ENCODE measurements around the gene RFTN1. TPM values are rescaled to one million over a fixed set of nuclear protein-coding genes. Genes with fewer than 3 reads are reported as not detected.

Gene RFTN1
- total RNA-seq, 2 donors from 2014 or later, result 128 to 132 TPM

DNA sequence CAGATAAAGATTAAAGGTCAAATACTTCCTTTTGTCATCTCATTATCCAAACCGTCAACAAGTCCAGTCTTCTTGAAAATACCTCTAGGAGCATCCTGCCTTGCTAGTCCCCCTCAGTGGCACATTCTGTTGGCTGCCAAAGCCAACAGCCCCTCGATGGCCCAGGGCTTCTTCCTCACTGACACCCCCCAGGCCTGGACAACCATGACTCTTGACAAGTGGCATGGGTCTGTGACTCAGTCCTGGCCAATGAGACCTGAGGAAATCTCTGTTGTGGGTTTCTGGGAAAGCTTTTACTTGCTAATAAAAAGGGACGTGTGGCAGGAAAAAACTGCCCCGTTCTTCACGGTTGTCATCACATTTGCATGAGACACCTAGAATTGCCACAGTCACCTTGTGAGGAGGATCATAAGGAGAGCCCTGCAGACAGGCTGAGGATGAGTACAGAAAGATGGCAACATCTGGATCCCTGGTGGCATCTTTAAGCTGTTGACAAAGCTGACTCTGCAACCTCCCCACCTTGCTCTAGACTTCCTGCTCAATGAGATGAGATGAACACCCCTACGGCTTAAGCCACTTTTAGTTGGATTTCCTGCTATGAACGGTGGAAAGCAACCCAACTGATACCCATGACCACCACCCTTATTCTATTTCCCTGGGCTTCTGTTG, 167.0 kb downstream of the RFTN1 start:
- peaks cover 2 to 5% of the 10 kb centered on the region in 2 donors for H3K9me3 Mint-ChIP-seq
- H3K4me1 Mint-ChIP-seq (ENCODE audit: low read depth), result peaks cover 57% of the 10 kb centered on the region
- H3K4me3 Mint-ChIP-seq, result no peak overlapping the region
- DNase-seq (no peak), ATAC-seq (replicated peaks in 1 of 2) (no peak)
- H3K27me3 Mint-ChIP-seq (ENCODE audit: low read depth), result no peaks in the 10 kb centered on the region
- peaks cover 16 to 56% of the 10 kb centered on the region in 2 donors for H3K36me3 Mint-ChIP-seq (ENCODE audit: insufficient read depth in 2 of 2)
- H3K27ac Mint-ChIP-seq, result peak overlapping the region; percentile 54

DNA sequence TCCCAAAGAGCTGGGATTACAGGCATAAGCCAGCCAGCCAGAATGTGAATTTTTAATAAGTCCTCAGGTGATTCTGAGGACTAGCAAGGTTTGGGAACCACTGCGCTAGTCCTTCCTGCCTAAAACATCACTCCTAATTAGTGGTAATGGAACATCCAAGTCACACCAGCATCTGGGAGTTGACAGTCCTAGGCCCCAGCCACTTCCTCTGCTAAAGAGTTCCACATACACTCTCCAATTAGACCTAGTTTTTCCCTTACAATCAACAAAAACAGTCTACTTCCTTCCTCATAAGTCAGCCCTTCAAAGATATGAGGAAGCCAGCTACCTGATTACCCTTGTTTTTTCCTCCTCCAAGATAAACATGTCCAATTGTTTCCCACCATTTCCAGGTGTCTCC, 170.4 kb downstream of the RFTN1 start:
- H3K4me3 Mint-ChIP-seq, result no peak overlapping the region
- no peak for DNase-seq
- H3K4me1 Mint-ChIP-seq (ENCODE audit: low read depth), result peaks cover 57% of the 10 kb centered on the region
- H3K27ac Mint-ChIP-seq, result peak overlapping the region; percentile 71
- no peaks in the 10 kb centered on the region for H3K27me3 Mint-ChIP-seq (ENCODE audit: low read depth)
- no peak for ATAC-seq (replicated peaks in 1 of 2)
- H3K36me3 Mint-ChIP-seq (ENCODE audit: insufficient read depth in 2 of 2), result peaks cover 12 to 46% of the 10 kb centered on the region in 2 donors
- H3K9me3 Mint-ChIP-seq, result peaks cover 2 to 5% of the 10 kb centered on the region in 2 donors

DNA sequence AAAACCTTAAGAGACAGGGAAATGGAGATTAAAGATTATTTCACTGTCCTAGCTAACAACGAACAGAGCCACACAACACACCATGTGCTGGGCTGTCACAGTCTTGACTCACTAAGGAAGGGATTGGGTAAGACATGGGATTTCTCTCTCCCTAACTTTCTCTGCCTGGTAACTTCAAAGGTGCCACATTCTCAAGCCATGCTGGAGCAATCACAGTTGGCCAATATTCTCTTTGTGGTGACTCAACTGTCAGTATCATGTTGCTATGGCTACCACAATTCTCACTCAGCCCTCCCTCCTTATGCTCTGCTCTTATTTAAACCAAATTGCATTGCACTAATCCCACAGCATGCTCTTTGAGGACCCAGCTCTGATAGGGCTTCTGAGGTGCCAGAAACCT, 174.5 kb downstream of the RFTN1 start:
- Mint-ChIP-seq H3K27me3 (ENCODE audit: low read depth) (no peaks in the 10 kb centered on the region), H3K4me1 (ENCODE audit: low read depth) (peaks cover 59% of the 10 kb centered on the region), H3K4me3 (peak overlapping the region; percentile 18 to 55), H3K27ac (peak overlapping the region; percentile 41), H3K36me3 (ENCODE audit: insufficient read depth in 2 of 2) (peaks cover 10 to 35% of the 10 kb centered on the region in 2 donors), H3K9me3 (peaks cover 3 to 5% of the 10 kb centered on the region in 2 donors)
- DNase-seq, result no peak
- ATAC-seq (replicated peaks in 1 of 2), result peak; percentile 73 to 78

GRCh38 chr3:16337856-16338540, 175.5 kb downstream of the RFTN1 start:
- peak overlapping the region; percentile 21 for H3K27ac Mint-ChIP-seq
- H3K9me3 Mint-ChIP-seq, result peaks cover 0 to 1% of the 10 kb centered on the region in 2 donors
- peak; percentile 41 to 52 for DNase-seq
- H3K27me3 Mint-ChIP-seq (ENCODE audit: low read depth), result no peaks in the 10 kb centered on the region
- ATAC-seq (replicated peaks in 1 of 2), result peak; percentile 77 to 89
- H3K4me1 Mint-ChIP-seq (ENCODE audit: low read depth), result peaks cover 57% of the 10 kb centered on the region
- H3K36me3 Mint-ChIP-seq (ENCODE audit: insufficient read depth in 2 of 2), result peaks cover 8 to 38% of the 10 kb centered on the region in 2 donors
- peak overlapping the region; percentile 7 to 55 for H3K4me3 Mint-ChIP-seq

DNA sequence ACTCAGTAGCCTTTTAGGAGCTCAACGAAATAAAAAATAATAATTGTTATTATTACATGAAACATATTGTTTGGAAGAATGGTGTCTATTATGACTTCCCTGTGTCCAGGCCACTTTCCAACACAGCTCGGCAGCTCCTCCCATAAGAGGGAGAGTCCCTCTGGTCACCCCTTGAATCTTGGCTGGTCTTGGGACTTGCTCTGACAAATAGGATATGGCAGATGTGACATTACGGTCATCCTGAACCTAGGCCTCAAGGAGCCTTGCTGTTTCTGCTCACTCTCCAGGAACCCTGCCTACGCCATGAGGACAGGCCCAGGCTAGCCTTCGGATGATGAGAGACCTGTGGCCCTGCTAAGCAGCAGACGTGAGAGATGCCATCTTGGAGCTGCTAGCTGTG, 176.7 kb downstream of the RFTN1 start:
- no peaks in the 10 kb centered on the region for H3K27me3 Mint-ChIP-seq (ENCODE audit: low read depth)
- H3K9me3 Mint-ChIP-seq, result peaks cover 3 to 7% of the 10 kb centered on the region in 2 donors
- DNase-seq (no peak), ATAC-seq (replicated peaks in 1 of 2) (no peak)
- no peak overlapping the region for H3K27ac Mint-ChIP-seq
- H3K4me3 Mint-ChIP-seq, result no peak overlapping the region
- H3K4me1 Mint-ChIP-seq (ENCODE audit: low read depth), result peaks cover 60% of the 10 kb centered on the region
- H3K36me3 Mint-ChIP-seq (ENCODE audit: insufficient read depth in 2 of 2), result peaks cover 18 to 46% of the 10 kb centered on the region in 2 donors

DNA sequence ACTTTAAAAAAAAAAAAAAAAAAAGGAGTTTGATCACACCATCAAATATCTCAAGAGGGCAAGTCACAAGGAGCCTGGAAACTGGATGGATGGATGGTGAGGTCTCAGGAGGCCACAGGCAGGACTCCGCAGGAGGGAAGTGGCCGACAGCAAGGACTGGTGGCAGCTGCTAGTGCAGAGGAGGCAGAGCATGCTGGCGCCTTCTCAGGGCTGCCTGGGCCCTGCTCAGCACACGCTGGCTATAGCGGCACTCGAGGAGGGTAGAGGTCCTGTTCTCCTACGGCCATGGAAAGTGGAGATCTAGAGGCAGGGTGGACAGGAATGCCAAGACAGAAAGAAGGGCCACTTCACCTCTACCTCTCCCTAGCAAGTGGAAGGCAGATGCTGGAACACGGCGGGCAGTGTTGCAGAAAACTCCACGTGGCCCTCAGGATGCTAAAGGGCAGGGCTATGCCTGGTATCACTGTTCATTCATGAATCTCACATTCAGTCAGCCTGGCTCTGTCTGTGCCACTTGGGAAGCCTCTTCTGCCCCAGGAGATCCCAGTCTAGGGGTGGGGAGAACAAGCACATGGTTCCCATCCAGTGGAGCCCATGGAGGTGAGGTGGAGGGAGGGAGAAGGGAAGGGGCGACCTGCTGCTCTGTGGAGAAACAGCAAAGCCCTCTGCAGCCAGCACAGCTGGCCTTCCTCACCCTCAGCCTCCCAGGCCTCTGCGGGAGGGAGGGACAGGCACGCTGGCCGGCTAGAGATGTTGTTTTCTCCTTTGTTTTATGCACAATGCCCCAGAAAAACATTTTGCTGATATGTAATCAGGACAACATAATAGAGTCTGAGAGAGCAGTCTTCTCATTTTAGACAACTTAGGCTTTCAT, 177.5 kb downstream of the RFTN1 start:
- ATAC-seq (replicated peaks in 1 of 2), result no peak
- peak overlapping the region; percentile 80 for H3K27ac Mint-ChIP-seq
- no peak for DNase-seq
- peaks cover 60% of the 10 kb centered on the region for H3K4me1 Mint-ChIP-seq (ENCODE audit: low read depth)
- H3K27me3 Mint-ChIP-seq (ENCODE audit: low read depth), result no peaks in the 10 kb centered on the region
- H3K9me3 Mint-ChIP-seq, result peaks cover 7 to 12% of the 10 kb centered on the region in 2 donors
- peaks cover 23 to 53% of the 10 kb centered on the region in 2 donors for H3K36me3 Mint-ChIP-seq (ENCODE audit: insufficient read depth in 2 of 2)
- no peak overlapping the region for H3K4me3 Mint-ChIP-seq

DNA sequence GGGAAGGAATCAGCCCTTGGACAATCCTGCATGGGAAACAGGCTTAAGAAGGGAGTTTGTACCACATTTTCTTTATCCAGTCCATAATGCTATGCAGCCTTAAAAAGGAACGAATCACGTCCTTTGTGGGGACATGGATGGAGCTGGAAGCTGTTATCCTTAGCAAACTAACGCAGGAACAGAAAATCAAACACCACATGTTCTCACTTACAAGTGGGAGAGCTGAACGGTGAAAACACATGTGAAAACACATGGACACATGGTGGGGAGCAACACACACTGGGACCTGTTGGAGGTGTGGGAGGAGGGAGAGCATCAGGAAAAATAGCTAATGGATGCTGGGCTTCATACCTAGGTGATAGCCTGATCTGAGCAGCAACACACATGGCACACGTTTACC, 178.2 kb downstream of the RFTN1 start:
- Mint-ChIP-seq H3K4me3 (no peak overlapping the region), H3K4me1 (ENCODE audit: low read depth) (peaks cover 60% of the 10 kb centered on the region), H3K27ac (peak overlapping the region; percentile 80), H3K36me3 (ENCODE audit: insufficient read depth in 2 of 2) (peaks cover 23 to 55% of the 10 kb centered on the region in 2 donors), H3K27me3 (ENCODE audit: low read depth) (no peaks in the 10 kb centered on the region), H3K9me3 (peaks cover 7 to 12% of the 10 kb centered on the region in 2 donors)
- ATAC-seq (replicated peaks in 1 of 2), result no peak
- no peak for DNase-seq

DNA sequence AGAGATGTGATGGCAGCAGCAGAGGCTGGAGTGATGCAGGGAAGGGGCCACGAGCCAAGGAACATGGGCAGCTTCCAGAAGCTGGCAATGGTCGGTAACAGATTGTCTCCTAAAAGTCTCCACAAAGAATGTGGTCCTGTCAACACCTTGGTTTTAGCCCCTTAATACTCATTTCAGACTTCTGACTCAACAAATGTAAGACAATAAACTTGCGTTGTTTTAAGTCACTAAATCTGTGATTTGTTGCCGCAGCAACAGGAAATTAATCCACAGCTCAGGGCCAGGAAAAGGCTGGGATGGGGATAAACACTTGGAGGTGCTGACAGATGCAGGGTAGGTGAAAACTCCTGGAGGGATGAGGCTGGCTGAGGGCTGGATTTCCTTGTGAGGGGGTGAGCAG, 178.6 kb downstream of the RFTN1 start:
- Mint-ChIP-seq H3K9me3 (peaks cover 7 to 12% of the 10 kb centered on the region in 2 donors), H3K36me3 (ENCODE audit: insufficient read depth in 2 of 2) (peaks cover 25 to 56% of the 10 kb centered on the region in 2 donors), H3K4me1 (ENCODE audit: low read depth) (peaks cover 59% of the 10 kb centered on the region), H3K27me3 (ENCODE audit: low read depth) (no peaks in the 10 kb centered on the region), H3K4me3 (no peak overlapping the region), H3K27ac (peak overlapping the region; percentile 61)
- ATAC-seq (replicated peaks in 1 of 2) (no peak), DNase-seq (no peak)

- DNase-seq, result no peak
- Mint-ChIP-seq H3K27me3 (ENCODE audit: low read depth) (no peaks in the 10 kb centered on the region), H3K4me1 (ENCODE audit: low read depth) (peaks cover 39% of the 10 kb centered on the region), H3K27ac (peak overlapping the region; percentile 2), H3K9me3 (peaks cover 7 to 12% of the 10 kb centered on the region in 2 donors), H3K36me3 (ENCODE audit: insufficient read depth in 2 of 2) (peaks cover 25 to 53% of the 10 kb centered on the region in 2 donors), H3K4me3 (no peak overlapping the region)
- no peak for ATAC-seq (replicated peaks in 1 of 2)
Observed at GRCh38 chr3:16332904-16333426, 180.5 kb downstream of the RFTN1 start.

GRCh38 chr3:16331319-16331883, 182.1 kb downstream of the RFTN1 start:
- peaks cover 24 to 58% of the 10 kb centered on the region in 2 donors for H3K36me3 Mint-ChIP-seq (ENCODE audit: insufficient read depth in 2 of 2)
- H3K9me3 Mint-ChIP-seq, result peaks cover 7 to 12% of the 10 kb centered on the region in 2 donors
- DNase-seq (no peak), ATAC-seq (replicated peaks in 1 of 2) (no peak)
- no peak overlapping the region for H3K4me3 Mint-ChIP-seq
- no peaks in the 10 kb centered on the region for H3K27me3 Mint-ChIP-seq (ENCODE audit: low read depth)
- H3K27ac Mint-ChIP-seq, result no peak overlapping the region
- peaks cover 35% of the 10 kb centered on the region for H3K4me1 Mint-ChIP-seq (ENCODE audit: low read depth)

DNA sequence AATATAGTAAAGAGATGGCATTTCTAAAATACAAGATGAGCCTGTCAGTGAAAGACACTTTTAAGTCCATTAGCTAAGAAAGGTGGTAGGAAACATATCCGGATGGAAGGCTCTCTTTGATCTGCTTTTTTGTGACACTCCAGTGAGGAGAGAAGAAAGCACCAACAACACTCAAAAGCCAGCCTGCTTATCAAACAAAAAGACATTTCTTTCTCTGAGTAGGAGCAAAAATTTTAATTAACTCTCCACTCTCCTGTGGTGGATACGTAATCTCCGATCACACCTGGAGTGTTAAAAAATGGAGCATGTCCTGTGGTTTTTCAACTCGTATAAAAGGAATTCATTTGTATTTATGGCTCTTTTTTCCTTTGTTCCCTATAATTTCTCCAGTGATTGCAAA, 183.1 kb downstream of the RFTN1 start:
- peaks cover 7 to 12% of the 10 kb centered on the region in 2 donors for H3K9me3 Mint-ChIP-seq
- peak overlapping the region; percentile 60 for H3K27ac Mint-ChIP-seq
- DNase-seq (no peak), ATAC-seq (replicated peaks in 1 of 2) (no peak)
- no peak overlapping the region for H3K4me3 Mint-ChIP-seq
- peaks cover 24 to 58% of the 10 kb centered on the region in 2 donors for H3K36me3 Mint-ChIP-seq (ENCODE audit: insufficient read depth in 2 of 2)
- H3K4me1 Mint-ChIP-seq (ENCODE audit: low read depth), result peaks cover 27% of the 10 kb centered on the region
- H3K27me3 Mint-ChIP-seq (ENCODE audit: low read depth), result no peaks in the 10 kb centered on the region

- H3K27ac Mint-ChIP-seq, result peak overlapping the region; percentile 42
- peaks cover 7 to 12% of the 10 kb centered on the region in 2 donors for H3K9me3 Mint-ChIP-seq
- H3K4me1 Mint-ChIP-seq (ENCODE audit: low read depth), result peaks cover 22% of the 10 kb centered on the region
- H3K36me3 Mint-ChIP-seq (ENCODE audit: insufficient read depth in 2 of 2), result peaks cover 22 to 52% of the 10 kb centered on the region in 2 donors
- DNase-seq (no peak), ATAC-seq (replicated peaks in 1 of 2) (no peak)
- no peaks in the 10 kb centered on the region for H3K27me3 Mint-ChIP-seq (ENCODE audit: low read depth)
- no peak overlapping the region for H3K4me3 Mint-ChIP-seq
Observed at GRCh38 chr3:16329826-16330129, 183.7 kb downstream of the RFTN1 start.

Measured in activated T-cell treated with anti-CD3 and anti-CD28 coated beads, Interleukin-2, amount 50 U/mL, for 72 hours (primary cell).